Renal pelvis (tissue), 4 donors: Measurements from ENCODE around the gene PSMD14. TPM values are rescaled to one million over a fixed set of nuclear protein-coding genes. Genes with fewer than 3 reads are reported as not detected.

Experiments
- DNase-seq: peaks from one replicate; pipeline ENCODE4 v3.0.0-alpha.2; 2013
- polyA plus RNA-seq, 3 donors: library from polyadenylated mRNA; unstranded; fragments of 120-200 nt; gene quantifications; one replicate each; pipeline ENCODE4 v1.2.1, GENCODE V29; 2013; ENCODE audit not compliant: insufficient read length in 3 of 3

Gene PSMD14
- polyA plus RNA-seq, 3 donors, result 44.9 to 55.1 (median 51.9) TPM

- no peak for DNase-seq
Observed at GRCh38 chr2:161416708-161417437, 108.6 kb downstream of the PSMD14 start.

GRCh38 chr2:161417438-161418274 lies 109.4 kb downstream of the PSMD14 start:
- no peak for DNase-seq

GRCh38 chr2:161418275-161418714 lies 110.1 kb downstream of the PSMD14 start:
- DNase-seq, result no peak

GRCh38 chr2:161418715-161419637 lies 110.8 kb downstream of the PSMD14 start:
- DNase-seq, result no peak

GRCh38 chr2:161419638-161420190 lies 111.5 kb downstream of the PSMD14 start:
- no peak for DNase-seq

GRCh38 chr2:161420406-161421074 lies 112.3 kb downstream of the PSMD14 start:
- no peak for DNase-seq

GRCh38 chr2:161421686-161422085 lies 113.5 kb downstream of the PSMD14 start:
- DNase-seq, result no peak

- no peak for DNase-seq
Observed at GRCh38 chr2:161422816-161423403, 114.7 kb downstream of the PSMD14 start.

GRCh38 chr2:161423421-161424393 lies 115.5 kb downstream of the PSMD14 start:
- no peak for DNase-seq

GRCh38 chr2:161424394-161424769 lies 116.2 kb downstream of the PSMD14 start:
- no peak for DNase-seq

- DNase-seq, result no peak
Observed at GRCh38 chr2:161424891-161425727, 116.9 kb downstream of the PSMD14 start.

GRCh38 chr2:161425728-161426454 lies 117.7 kb downstream of the PSMD14 start:
- no peak for DNase-seq

- DNase-seq, result no peak
Observed at GRCh38 chr2:161426455-161426921, 118.3 kb downstream of the PSMD14 start.

- DNase-seq, result no peak
Observed at GRCh38 chr2:161426922-161427663, 118.9 kb downstream of the PSMD14 start.

- no peak for DNase-seq
Observed at GRCh38 chr2:161427664-161428587, 119.7 kb downstream of the PSMD14 start.

GRCh38 chr2:161430386-161430785 lies 122.2 kb downstream of the PSMD14 start:
- DNase-seq, result no peak
